GM19328 (cell line): ENCODE results near the gene DGKB.

Source experiments
- ATAC-seq: cut with Tn5 transposase; IDR thresholded peaks from one replicate; pipeline ENCODE4 v1.9.1; 2021; ENCODE audit warnings: mild to moderate bottlenecking, moderate library complexity; ENCODE audit not compliant: unreplicated experiment

DGKB gene

GRCh38 chr7:14691034-14691433, 211.5 kb downstream of the DGKB start:
- ATAC-seq = no peak

- ATAC-seq = no peak
These were observed 212.1 kb downstream of the DGKB start for GRCh38 chr7:14690486-14690885.

DNA sequence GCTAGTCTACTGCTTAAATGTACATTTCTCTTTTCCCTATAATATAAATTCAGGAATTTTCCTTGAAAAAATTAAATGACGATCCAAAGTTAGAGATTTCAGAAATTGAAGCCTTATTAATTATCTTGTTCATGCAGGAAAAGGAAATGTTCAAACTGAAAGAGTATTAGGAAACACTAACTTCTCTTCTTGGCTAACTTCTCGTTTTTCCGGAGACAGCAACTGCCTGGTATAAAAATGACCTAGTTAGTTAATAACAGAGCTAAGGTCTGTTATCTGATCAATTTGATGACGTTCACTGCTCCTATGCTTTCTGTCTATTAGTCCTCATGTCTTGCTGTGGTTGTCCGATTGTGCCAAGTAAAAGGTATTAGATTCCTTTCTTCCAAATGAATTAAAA, 212.5 kb downstream of the DGKB start:
- no peak for ATAC-seq

DNA sequence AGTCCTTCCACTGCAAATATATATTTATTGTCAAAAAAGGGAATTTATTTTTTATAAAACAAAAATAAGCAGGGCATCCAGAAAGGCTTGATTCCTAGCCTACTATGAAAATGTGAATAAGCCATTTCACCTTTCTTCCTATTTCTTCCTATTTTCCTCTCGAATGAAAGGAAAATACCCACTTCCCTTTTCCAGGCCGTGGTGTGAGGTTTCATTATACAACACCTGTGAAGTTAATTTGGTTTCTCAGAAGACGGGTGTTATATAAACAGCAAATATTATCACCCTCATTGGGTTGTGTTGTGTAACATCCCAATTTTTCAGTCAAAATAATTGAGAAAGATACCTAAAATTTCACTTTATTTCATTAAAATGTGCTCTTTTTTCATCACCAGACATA, 214.3 kb downstream of the DGKB start:
- ATAC-seq = no peak

- ATAC-seq = no peak
These were observed 214.8 kb downstream of the DGKB start for GRCh38 chr7:14687777-14688176.

DNA sequence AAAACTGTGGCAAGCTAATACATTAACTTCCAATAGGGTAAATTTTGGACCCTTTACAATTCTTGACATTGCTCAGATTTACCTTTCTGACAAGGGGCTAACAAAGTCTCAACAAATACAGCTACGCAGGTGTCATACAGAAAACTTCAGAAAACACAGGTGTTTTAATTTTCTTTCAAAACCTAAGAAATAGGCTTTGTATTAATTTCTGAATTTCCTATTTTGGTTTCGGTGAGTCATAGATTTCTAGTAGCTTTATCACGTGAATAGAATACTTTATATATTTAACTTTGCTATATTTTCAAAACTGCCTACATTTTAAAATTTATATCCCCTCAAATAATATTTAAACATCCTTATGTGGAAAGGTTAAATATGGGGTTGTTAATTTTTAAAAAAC, 215.3 kb downstream of the DGKB start:
- ATAC-seq = no peak

DNA sequence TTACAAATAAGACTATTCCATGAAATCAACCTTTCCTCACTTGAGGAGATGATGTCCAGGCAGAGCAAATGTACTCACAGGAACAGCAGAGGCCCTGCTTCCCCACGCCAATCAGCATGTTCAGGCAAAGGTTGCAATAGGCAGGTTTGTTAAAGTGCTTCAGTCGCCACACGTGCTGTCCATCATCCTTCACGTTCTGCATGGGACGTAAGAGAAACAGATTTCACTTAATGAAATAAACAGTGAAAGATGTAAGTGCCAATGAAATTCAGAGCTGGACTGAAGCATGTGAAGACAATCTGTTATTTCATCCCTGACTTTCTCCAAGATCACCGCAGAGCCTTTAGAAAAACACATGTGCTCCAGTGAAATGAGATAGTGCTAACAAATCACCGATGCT, 217.4 kb downstream of the DGKB start:
- ATAC-seq = no peak

DNA sequence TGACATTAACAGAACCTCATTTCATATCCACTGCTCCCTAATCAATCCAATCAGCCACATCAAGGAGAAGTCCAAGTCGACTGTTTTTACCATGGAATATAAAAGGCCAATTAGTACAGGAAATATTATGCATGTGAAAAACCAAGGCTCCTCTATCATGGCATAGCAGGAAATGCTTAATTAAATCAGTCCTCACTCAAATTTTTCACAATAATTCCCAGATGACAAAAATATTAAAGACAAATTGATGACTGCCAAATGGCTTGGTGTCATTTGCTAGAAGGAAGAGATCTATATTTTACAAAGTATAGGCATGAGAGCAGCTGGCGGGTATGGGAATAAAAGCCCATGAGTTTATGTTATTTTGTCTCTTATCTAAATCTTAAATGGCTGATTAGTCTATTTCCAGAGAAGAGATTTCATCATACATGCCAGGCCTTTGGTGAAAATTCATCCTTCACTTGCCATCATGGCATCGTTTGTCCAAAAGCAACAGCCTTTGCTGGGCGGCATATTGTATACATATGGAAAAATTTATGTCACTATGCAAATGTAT, 219.6 kb downstream of the DGKB start:
- ATAC-seq = no peak

GRCh38 chr7:14676896-14677295, 225.7 kb downstream of the DGKB start:
- no peak for ATAC-seq

GRCh38 chr7:14673202-14673601, 229.3 kb downstream of the DGKB start:
- ATAC-seq = no peak

GRCh38 chr7:14666913-14667312, 235.6 kb downstream of the DGKB start:
- ATAC-seq = no peak

DNA sequence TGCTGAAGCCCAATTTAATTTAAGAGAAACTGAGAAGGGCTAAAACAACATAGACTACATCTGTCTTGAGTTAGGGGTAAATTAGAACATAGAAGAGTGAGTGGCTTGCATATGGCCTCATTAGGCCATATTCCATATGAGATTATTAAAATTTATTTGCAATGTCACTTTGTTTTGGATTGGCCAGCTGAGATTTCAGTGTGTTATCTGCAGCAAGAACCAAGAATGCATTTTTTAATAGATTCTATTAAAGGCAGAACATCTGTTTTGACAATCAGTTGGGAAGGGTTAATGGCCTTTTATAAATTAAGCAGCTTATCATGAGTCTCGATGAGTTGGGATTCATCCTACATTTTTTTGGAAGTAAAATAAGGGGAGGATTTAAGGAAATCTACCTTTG, 236.2 kb downstream of the DGKB start:
- ATAC-seq = no peak

GRCh38 chr7:14639801-14640200, 262.8 kb downstream of the DGKB start:
- no peak for ATAC-seq

- no peak for ATAC-seq
These were observed 263.2 kb downstream of the DGKB start for GRCh38 chr7:14639329-14639728.

DNA sequence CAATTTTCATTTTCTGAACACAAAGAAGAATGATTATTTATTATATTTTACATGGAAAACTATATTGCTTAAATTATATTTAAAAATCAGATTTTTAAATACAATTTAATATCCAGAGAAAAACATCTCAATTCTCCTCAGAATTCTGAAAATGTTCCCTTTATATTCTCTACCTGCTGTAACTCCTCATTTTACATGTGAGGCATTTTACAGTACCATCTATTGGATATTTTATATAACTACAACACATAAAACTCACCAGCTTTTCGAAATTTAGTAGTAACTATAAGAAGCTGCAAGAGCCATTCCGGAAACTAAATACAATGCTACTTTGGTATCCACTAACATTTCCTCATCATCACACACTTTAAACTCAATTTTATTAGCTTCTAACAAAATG, 264.6 kb downstream of the DGKB start:
- no peak for ATAC-seq

DNA sequence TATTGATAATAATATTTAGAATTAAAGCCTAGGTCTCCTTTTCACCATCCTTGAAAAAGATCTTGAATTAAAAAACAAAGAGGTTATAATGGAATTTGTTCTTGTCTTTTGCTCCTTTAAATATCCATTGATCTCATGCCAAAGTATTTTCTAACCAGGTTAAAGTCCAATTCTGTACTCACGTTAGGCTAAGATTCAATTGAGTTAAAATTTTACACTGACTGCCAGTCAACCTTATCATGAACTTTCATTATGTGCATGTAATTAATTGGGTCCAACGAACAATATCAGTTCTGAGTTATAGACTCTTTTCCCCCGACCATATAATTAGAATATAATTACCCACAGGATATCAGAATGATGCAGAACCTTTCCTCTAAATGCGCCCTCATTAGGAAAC, 266.6 kb downstream of the DGKB start:
- no peak for ATAC-seq

GRCh38 chr7:14630048-14630447, 272.5 kb downstream of the DGKB start:
- ATAC-seq = no peak

DNA sequence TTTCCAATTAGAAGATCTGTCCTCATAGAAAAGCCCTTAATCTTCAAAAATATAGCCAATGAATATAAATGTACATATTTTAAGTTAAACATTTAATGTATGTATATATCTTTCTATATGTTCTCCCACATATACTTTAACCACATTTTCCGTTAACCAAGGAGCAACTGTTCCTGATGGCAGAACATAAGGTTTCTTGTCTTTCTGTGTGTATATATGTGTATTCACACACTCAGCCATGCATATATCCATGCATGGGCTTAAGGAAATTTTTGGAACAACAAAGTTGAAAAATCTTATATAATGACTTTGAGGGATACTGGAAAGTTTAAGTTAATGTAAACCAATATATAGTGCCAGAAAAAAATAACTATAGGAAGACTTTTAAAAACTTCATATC, 274.0 kb downstream of the DGKB start:
- no peak for ATAC-seq

- no peak for ATAC-seq
These were observed 276.5 kb downstream of the DGKB start for GRCh38 chr7:14626076-14626475.

DNA sequence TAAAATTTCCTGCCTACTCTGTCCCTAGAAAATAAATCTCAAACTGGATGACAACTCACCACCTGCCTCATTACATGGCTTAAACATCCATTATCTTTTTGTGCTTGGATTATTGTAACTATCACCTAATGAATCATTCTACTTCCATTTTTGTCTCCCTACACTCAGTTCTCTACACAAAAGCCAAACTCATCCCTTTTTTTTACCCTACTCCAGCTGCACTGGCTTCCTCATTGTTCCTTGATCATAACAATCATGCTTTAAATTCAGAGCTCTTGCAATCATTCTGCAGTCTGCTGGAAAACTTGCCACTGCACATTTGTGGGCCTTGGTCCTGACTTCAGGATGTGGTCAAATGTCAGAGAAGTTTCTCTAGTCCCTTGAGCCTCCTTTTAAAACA, 280.0 kb downstream of the DGKB start:
- no peak for ATAC-seq

GRCh38 chr7:14606101-14606500, 296.4 kb downstream of the DGKB start:
- ATAC-seq = no peak

DNA sequence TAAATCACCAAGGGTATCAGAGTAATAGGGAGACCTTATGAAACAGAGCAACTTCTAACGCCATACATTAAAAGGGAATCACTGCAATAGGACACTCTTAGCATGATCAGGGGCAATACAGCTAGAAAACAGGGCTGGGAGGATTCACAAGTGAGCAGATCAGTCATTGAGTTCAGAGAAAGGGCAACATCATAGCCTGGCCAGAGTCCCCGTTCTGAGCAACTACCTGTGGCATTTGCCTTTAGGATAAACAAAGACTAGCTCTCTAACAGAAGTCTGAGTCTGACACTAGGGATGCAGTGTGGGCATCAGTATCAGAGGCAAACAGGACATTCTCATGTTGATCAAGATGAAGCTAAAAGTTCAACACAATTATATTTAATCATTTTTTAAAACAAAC, 297.9 kb downstream of the DGKB start:
- ATAC-seq = no peak

DNA sequence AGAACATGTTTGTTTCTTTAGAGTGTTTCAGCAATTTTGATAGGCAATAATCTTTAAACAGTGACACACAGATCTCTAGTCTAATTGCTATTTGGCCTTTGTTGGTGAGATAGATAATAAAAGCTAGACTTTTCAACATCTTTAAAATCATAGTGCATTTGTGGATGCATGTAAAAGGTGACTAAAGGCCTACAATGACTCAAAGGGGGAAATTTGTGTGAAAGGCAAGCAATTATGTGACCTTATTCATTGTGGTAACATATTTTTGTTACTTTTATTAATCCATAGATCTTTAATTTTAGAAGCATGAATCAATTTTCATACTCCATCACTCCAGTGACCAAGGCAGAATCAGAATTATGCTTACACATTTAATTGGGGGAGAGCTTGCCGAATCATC, 299.7 kb downstream of the DGKB start:
- ATAC-seq = no peak
